Body of pancreas (tissue), 4 donors: ENCODE measurements around the gene OR2T1. TPM values are rescaled to one million over a fixed set of nuclear protein-coding genes. Genes with fewer than 3 reads are reported as not detected.

Experiments
- ATAC-seq: fragments of 150-250 bp; one replicate; pipeline ENCODE4 v1.9.1; 2016
- DNase-seq, 4 donors: peaks; one replicate each; pipeline ENCODE4 v3.0.0-alpha.2; 2019
- H3K27ac ChIP-seq, 4 donors: fragments of 200-600 bp; sonication (generic); 1 replicate in 3 of 4; 2 replicates in 1 of 4; pipeline versions ENCODE4 v1.5.1 to v1.6.1; 2016 to 2019; ENCODE audit warnings: mild to moderate bottlenecking in 1 of 4, mixed read lengths in 1 of 4, moderate library complexity in 1 of 4
- H3K27me3 ChIP-seq, 2 donors: fragments of 200-600 bp; sonication (generic); one replicate each; pipeline ENCODE4 v1.6.0; 2016; ENCODE audit warnings: mild to moderate bottlenecking in 1 of 2
- H3K36me3 ChIP-seq, 2 donors: fragments of 200-600 bp; sonication (generic); replicated peaks in 1 of 2; 2 replicates each; pipeline ENCODE4 v1.5.1; 2016; ENCODE audit warnings: low read depth in 2 of 2; ENCODE audit not compliant: insufficient read depth in 1 of 2
- H3K4me1 ChIP-seq: fragments of 200-600 bp; sonication (generic); one replicate; pipeline ENCODE4 v1.6.0; 2016
- H3K4me3 ChIP-seq, 2 donors: fragments of 200-600 bp; sonication (generic); 1 replicate in 1 of 2; 2 replicates in 1 of 2; pipeline ENCODE4 v1.5.1; 2016 to 2019
- H3K9me3 ChIP-seq, 3 donors: fragments of 200-600 bp; sonication (generic); 1 replicate in 2 of 3; 2 replicates in 1 of 3; pipeline ENCODE4 v1.5.1; 2016
- POLR2A ChIP-seq, 3 donors: fragments of 450-650 bp; IDR thresholded peaks; one replicate each; pipeline ENCODE4 v1.6.1; 2016; ENCODE audit warnings: antibody characterized with exemption in 3 of 3, mild to moderate bottlenecking in 2 of 3
- WGBS, 2 donors: methylation state at CpG; one replicate each; pipeline ENCODE4 v1.1.5; 2017; 5-methylcytosine and 5-hydroxymethylcytosine counted together
- intact Hi-C: fragments of 100-400 bp; cut with DNase I; formaldehyde crosslinking; loops from one replicate; pipeline ENCODE4 v1.15.1; 2023
- total RNA-seq, 2 donors: library from RNA; depleted of rRNA; stranded (reverse); fragments of >200 nt; gene quantifications; one replicate each; pipeline ENCODE4 v1.1.0, GENCODE V29; 2016
- TF ChIP-seq, protein P1 (sequence below), 7 experiments: fragments of 450-650 bp in 4 of 7; fragments of 200-600 bp in 3 of 7; sonication (generic) in 3 of 7; IDR thresholded peaks; one replicate each; pipeline ENCODE4 v1.5.1; 2016 to 2019; ENCODE audit warnings: antibody characterized with exemption in 7 of 7

The OR2T1 gene, protein sequence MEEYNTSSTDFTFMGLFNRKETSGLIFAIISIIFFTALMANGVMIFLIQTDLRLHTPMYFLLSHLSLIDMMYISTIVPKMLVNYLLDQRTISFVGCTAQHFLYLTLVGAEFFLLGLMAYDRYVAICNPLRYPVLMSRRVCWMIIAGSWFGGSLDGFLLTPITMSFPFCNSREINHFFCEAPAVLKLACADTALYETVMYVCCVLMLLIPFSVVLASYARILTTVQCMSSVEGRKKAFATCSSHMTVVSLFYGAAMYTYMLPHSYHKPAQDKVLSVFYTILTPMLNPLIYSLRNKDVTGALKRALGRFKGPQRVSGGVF
- not detected for total RNA-seq

DNA sequence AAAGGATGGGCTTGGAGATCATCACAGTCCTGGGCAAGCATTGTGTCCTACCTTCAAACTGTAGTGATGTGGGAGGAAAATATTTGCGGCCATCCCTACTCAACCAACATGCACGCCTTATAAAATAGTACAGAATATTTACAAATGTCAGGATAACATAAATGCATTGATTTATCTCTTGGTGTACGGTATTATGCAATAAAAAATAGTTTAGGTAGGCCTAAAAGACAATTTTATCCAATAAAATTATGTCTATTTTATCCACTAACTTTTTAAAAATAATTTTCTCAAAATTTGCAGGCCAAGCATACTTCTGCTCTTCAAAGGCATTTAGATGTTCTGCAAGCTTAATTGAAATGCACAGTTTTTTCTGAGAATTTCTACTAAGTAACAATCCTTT is at the start of gene OR2T1:
Gene OR2T1 (plus strand): TSS at position 301 of the 400 bp plus-strand sequence. CDS start 3,100 bp downstream, outside the sequence.
- TF ChIP-seq, protein P1, sequence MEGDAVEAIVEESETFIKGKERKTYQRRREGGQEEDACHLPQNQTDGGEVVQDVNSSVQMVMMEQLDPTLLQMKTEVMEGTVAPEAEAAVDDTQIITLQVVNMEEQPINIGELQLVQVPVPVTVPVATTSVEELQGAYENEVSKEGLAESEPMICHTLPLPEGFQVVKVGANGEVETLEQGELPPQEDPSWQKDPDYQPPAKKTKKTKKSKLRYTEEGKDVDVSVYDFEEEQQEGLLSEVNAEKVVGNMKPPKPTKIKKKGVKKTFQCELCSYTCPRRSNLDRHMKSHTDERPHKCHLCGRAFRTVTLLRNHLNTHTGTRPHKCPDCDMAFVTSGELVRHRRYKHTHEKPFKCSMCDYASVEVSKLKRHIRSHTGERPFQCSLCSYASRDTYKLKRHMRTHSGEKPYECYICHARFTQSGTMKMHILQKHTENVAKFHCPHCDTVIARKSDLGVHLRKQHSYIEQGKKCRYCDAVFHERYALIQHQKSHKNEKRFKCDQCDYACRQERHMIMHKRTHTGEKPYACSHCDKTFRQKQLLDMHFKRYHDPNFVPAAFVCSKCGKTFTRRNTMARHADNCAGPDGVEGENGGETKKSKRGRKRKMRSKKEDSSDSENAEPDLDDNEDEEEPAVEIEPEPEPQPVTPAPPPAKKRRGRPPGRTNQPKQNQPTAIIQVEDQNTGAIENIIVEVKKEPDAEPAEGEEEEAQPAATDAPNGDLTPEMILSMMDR (IDR thresholded peaks at IDR 0.05): no peak
- TF ChIP-seq POLR2A (IDR thresholded peaks at IDR 0.05): no peak
- Histone ChIP-seq H3K4me1 (no peaks in the 10 kb centered on the region), H3K9me3 (no peaks in the 10 kb centered on the region), H3K27me3 (no peaks in the 10 kb centered on the region), H3K27ac (no peak within 1 kb of the TSS), H3K4me3 (no peak within 1 kb of the TSS), H3K36me3 (no peaks in the 10 kb centered on the region)
- no peak for DNase-seq
- ATAC-seq: no peak
- WGBS, 2 donors: 58 to 64% methylated on average over 3 of the region's 3 CpGs
- intact Hi-C loops: no loop called here

DNA sequence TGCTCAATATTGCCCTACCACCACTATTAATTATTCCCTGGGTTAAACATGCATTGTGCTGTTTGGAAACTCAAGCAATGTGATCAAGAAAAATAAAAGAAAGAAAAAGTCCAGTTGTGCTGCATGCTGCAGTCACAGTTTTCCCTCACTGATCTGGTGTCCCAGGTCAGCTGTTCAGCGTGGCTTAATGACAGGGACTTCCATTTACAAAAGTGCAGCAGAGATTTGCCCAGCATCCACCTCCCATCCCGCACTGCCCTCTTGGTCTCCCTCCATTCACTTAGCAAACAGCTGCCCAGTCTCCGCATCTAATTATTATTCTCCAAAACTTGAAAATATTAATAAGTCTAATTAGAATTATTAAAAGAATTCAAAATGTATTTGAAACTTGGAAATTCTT is 43.4 kb upstream of the OR2T1 start:
- TF ChIP-seq, protein P1 (IDR thresholded peaks at IDR 0.05): no peak
- TF ChIP-seq POLR2A (IDR thresholded peaks at IDR 0.05): no peak
- 58 to 60% methylated on average over 3 of the region's 3 CpGs for WGBS, 2 donors
- H3K4me1 ChIP-seq: no peaks in the 10 kb centered on the region
- intact Hi-C loops: no loop called here
- H3K9me3 ChIP-seq: no peaks in the 10 kb centered on the region
- DNase-seq (no peak), ATAC-seq (no peak)
- no peaks in the 10 kb centered on the region for H3K27me3 ChIP-seq
- H3K4me3 ChIP-seq: no peak overlapping the region
- no peak overlapping the region for H3K27ac ChIP-seq
- no peaks in the 10 kb centered on the region for H3K36me3 ChIP-seq

DNA sequence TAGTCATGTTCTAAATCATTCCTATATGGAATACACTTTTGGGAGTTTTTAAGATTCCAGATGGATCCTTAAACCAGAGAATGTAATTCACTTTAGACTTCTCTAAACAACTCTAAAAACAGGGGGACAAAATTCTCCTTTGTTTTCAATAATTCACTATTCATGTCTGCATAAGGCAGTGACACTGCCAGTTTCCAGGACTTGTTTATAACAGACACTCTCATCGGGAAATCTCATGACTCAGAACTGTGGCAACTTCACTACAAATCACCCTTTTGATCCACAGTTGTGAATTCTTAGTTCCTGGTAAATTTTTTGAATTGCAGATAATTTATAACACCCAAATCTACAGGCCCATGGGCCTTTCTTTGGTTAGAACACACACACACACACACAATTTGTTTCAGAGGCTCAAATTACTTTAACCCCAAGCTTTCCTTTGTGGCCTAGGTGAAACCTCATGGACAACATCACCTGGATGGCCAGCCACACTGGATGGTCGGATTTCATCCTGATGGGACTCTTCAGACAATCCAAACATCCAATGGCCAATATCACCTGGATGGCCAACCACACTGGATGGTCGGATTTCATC is 41.6 kb upstream of the OR2T1 start, which contains the start of gene OR2T4:
Gene OR2T4 (plus strand): TSS at position 545 of the 595 bp plus-strand sequence. CDS start 0 bp downstream, at position 545.
- H3K27me3 ChIP-seq: no peaks in the 10 kb centered on the region
- no peak for DNase-seq
- intact Hi-C loops: no loop called here
- TF ChIP-seq POLR2A (IDR thresholded peaks at IDR 0.05): no peak
- TF ChIP-seq, protein P1 (IDR thresholded peaks at IDR 0.05): no peak
- H3K9me3 ChIP-seq: no peaks in the 10 kb centered on the region
- no peaks in the 10 kb centered on the region for H3K36me3 ChIP-seq
- no peak within 1 kb of the TSS for H3K27ac ChIP-seq
- H3K4me1 ChIP-seq: no peaks in the 10 kb centered on the region
- no peak within 1 kb of the TSS for H3K4me3 ChIP-seq
- ATAC-seq: no peak
- 41 to 44% methylated on average over 3 of the region's 3 CpGs for WGBS, 2 donors

- no peaks in the 10 kb centered on the region for H3K9me3 ChIP-seq
- no peaks in the 10 kb centered on the region for H3K4me1 ChIP-seq
- TF ChIP-seq POLR2A (IDR thresholded peaks at IDR 0.05): no peak
- TF ChIP-seq, protein P1 (IDR thresholded peaks at IDR 0.05): no peak
- intact Hi-C loops: no loop called here
- no peaks in the 10 kb centered on the region for H3K27me3 ChIP-seq
- no peak for ATAC-seq
- H3K4me3 ChIP-seq: no peak overlapping the region
- no peaks in the 10 kb centered on the region for H3K36me3 ChIP-seq
- DNase-seq: no peak
- H3K27ac ChIP-seq: no peak overlapping the region
Observed at GRCh38 chr1:248366609-248367008, 36.2 kb upstream of the OR2T1 start.
